GM12878 (cell line): ENCODE results near the gene CA6. TPM values are rescaled to one million over a fixed set of nuclear protein-coding genes. Genes with fewer than 3 reads are reported as not detected.
"Not testable (repeated sequence)": the region's sequence is repeated elsewhere in the genome, so short reads cannot be mapped to it uniquely, and the experiment has no call there.

Experiments used
- ATAC-seq: fragments of 200-7000 bp; cut with Tn5 transposase; 3 replicates; pipeline ENCODE4 v1.9.1; 2020; ENCODE audit warnings: mild to moderate bottlenecking, moderate library complexity
- BruUV-seq: library from RNA; stranded (reverse); fragments of 400-500 nt; replicated peaks from 2 replicates; lab custom pipeline; 2021; lab: Mats Ljungman, UMichigan
- CTCF ChIA-PET: fragments of 300-600 bp; sonication (Branson Sonifier 250); formaldehyde crosslinking; extraction: SDS; loops from one replicate; lab custom pipeline; 2021; ENCODE audit warnings: inconsistent platforms; lab: Yijun Ruan, JAX
- POLR2A ChIA-PET: fragments of 350-600 bp; formaldehyde crosslinking; extraction: SDS; loops from one replicate; lab custom pipeline; 2021; ENCODE audit warnings: inconsistent platforms; lab: Charles Lee
- RAD21 ChIA-PET: fragments of 300-600 bp; sonication (Branson Sonifier 250); formaldehyde crosslinking; loops from one replicate; lab custom pipeline; 2023; ENCODE audit warnings: antibody characterized with exemption; ENCODE audit not compliant: unreplicated experiment; lab: Charles Lee
- SMC1A ChIA-PET: fragments of 300-600 bp; sonication (Branson Sonifier 250); formaldehyde crosslinking; loops from one replicate; lab custom pipeline; 2023; ENCODE audit not compliant: unreplicated experiment, uncharacterized antibody; lab: Charles Lee
- DNase-seq: peaks from one replicate; pipeline ENCODE4 v3.0.0-alpha.2; 2011; ENCODE audit warnings: low read depth, low spot score
- FAIRE-seq: peaks from 3 replicates; lab custom pipeline; 2011; peaks lifted over from hg19 to GRCh38; lab: Jason Lieb, UNC
- H2AFZ ChIP-seq: 2 replicates; pipeline ENCODE4 v1.6.0; 2011; ENCODE audit warnings: low read depth, low read length, control low read depth; ENCODE audit not compliant: control insufficient read depth
- H3K27ac ChIP-seq: 2 replicates; pipeline ENCODE4 v1.5.1; 2011; ENCODE audit warnings: control low read depth; ENCODE audit not compliant: control insufficient read depth, insufficient read depth
- H3K27me3 ChIP-seq, 2 experiments: replicated peaks in 1 of 2; 2 replicates each; pipeline versions ENCODE4 v1.6.0 to v1.6.1; 2011; ENCODE audit warnings: low read length in 1 of 2; ENCODE audit not compliant: control insufficient read depth in 2 of 2, insufficient read depth in 2 of 2
- H3K36me3 ChIP-seq, 2 experiments: 2 replicates each; pipeline ENCODE4 v1.5.1; 2011; ENCODE audit warnings: low read length in 1 of 2; ENCODE audit not compliant: control insufficient read depth in 2 of 2, insufficient read depth in 2 of 2
- H3K4me1 ChIP-seq: 2 replicates; pipeline ENCODE4 v1.6.1; 2011; ENCODE audit warnings: mild to moderate bottlenecking, low read length, moderate library complexity, mixed read lengths; ENCODE audit not compliant: control insufficient read depth, insufficient read depth
- H3K4me2 ChIP-seq: 2 replicates; pipeline ENCODE4 v1.6.0; 2011; ENCODE audit warnings: control low read depth; ENCODE audit not compliant: control insufficient read depth, insufficient read depth
- H3K4me3 ChIP-seq: fragments of 200-600 bp; sonication (generic); 2 replicates; pipeline ENCODE4 v1.5.1; 2016
- H3K79me2 ChIP-seq: 2 replicates; pipeline ENCODE4 v1.6.0; 2011; ENCODE audit warnings: low read length; ENCODE audit not compliant: control insufficient read depth, insufficient read depth
- H3K9ac ChIP-seq: 2 replicates; pipeline ENCODE4 v1.8.0; 2011; ENCODE audit warnings: low read length, control low read depth, mixed read lengths; ENCODE audit not compliant: control insufficient read depth, insufficient read depth
- H3K9me3 ChIP-seq: replicated peaks from 3 replicates; pipeline ENCODE4 v1.5.1; 2011; ENCODE audit warnings: mild to moderate bottlenecking, low read length; ENCODE audit not compliant: control insufficient read depth, insufficient read depth
- H4K20me1 ChIP-seq: 2 replicates; pipeline ENCODE4 v1.6.0; 2011; ENCODE audit not compliant: control insufficient read depth, insufficient read depth
- ATF7 ChIP-seq: fragments of 450-650 bp; IDR thresholded peaks from 2 replicates; pipeline ENCODE4 v1.6.1; 2016; ENCODE audit warnings: low read depth, mild to moderate bottlenecking
- BCL11A ChIP-seq: IDR thresholded peaks from 2 replicates; pipeline ENCODE4 v1.6.1; 2011; ENCODE audit warnings: low read depth, low read length
- BHLHE40 ChIP-seq, 2 experiments: fragments of 450-650 bp in 1 of 2; IDR thresholded peaks; 2 replicates each; pipeline ENCODE4 v1.6.1; 2011 to 2017; ENCODE audit warnings: low read depth in 2 of 2, borderline replicate concordance in 1 of 2, improper control_type of control experiment in 1 of 2, low read length in 1 of 2, mild to moderate bottlenecking in 1 of 2
- CHD1 ChIP-seq: IDR thresholded peaks from 2 replicates; pipeline ENCODE4 v1.6.1; 2012; ENCODE audit warnings: low read depth, low read length, improper control_type of control experiment
- ETV6 ChIP-seq, 2 experiments: fragments of 450-650 bp in 1 of 2; IDR thresholded peaks in 1 of 2; conservative IDR thresholded peaks in 1 of 2; 2 replicates each; pipeline ENCODE4 v1.6.1; 2014; ENCODE audit warnings: antibody characterized with exemption in 1 of 2, borderline replicate concordance in 1 of 2, low read depth in 1 of 2, mild to moderate bottlenecking in 1 of 2, moderate library complexity in 1 of 2
- FOS ChIP-seq: IDR thresholded peaks from 3 replicates; pipeline ENCODE4 v1.6.1; 2011; ENCODE audit warnings: borderline replicate concordance; ENCODE audit not compliant: insufficient read length; ENCODE audit errors: extremely low read depth
- FOXK2 ChIP-seq: fragments of 450-650 bp; IDR thresholded peaks from 2 replicates; pipeline ENCODE4 v1.6.1; 2017; ENCODE audit warnings: mild to moderate bottlenecking, moderate library complexity
- MLLT1 ChIP-seq: fragments of 450-650 bp; IDR thresholded peaks from 2 replicates; pipeline ENCODE4 v1.6.1; 2016; ENCODE audit warnings: mild to moderate bottlenecking
- MTA2 ChIP-seq: fragments of 450-650 bp; IDR thresholded peaks from 2 replicates; pipeline ENCODE4 v1.6.1; 2016; ENCODE audit warnings: low read depth, mild to moderate bottlenecking, moderate library complexity
- RELB ChIP-seq: fragments of 450-650 bp; IDR thresholded peaks from 2 replicates; pipeline ENCODE4 v1.6.1; 2017; ENCODE audit warnings: low read depth, mild to moderate bottlenecking, moderate library complexity
- SMC3 ChIP-seq: IDR thresholded peaks from 2 replicates; pipeline ENCODE4 v1.6.1; 2011; ENCODE audit warnings: low read length, improper control_type of control experiment, borderline replicate concordance
- SRF ChIP-seq, 2 experiments: IDR thresholded peaks; 2 replicates each; pipeline ENCODE4 v1.6.1; 2011; ENCODE audit warnings: low read depth in 2 of 2, low read length in 2 of 2, mild to moderate bottlenecking in 1 of 2, moderate library complexity in 1 of 2
- ZZZ3 ChIP-seq: IDR thresholded peaks from 2 replicates; pipeline ENCODE4 v1.6.1; 2011; ENCODE audit warnings: low read depth; ENCODE audit not compliant: control insufficient read depth, insufficient read length
- WGBS: methylation state at CpG from one replicate; pipeline ENCODE4 v1.1.6; 2016; ENCODE audit warnings: low lambda C conversion rate; ENCODE audit not compliant: insufficient replicate concordance, insufficient coverage; ENCODE audit errors: missing lambda C conversion rate; 5-methylcytosine and 5-hydroxymethylcytosine counted together
- in situ Hi-C: fragments of 300-500 bp; cut with MboI; formaldehyde crosslinking; loops from 9 replicates; pipeline ENCODE4 v1.14.3; 2018; ENCODE audit warnings: mixed read lengths
- intact Hi-C: fragments of 100-400 bp; cut with micrococcal nuclease; formaldehyde crosslinking; loops from one replicate; pipeline ENCODE4 v1.14.2; 2022; ENCODE audit not compliant: unreplicated experiment
- polyA plus RNA-seq, 11 experiments: library from polyadenylated mRNA; depleted of rRNA in 4 of 11; unstranded in 6 of 11; stranded (reverse) in 5 of 11; fragments of >200 nt; fragmentation: Nextera tagmentation in 4 of 11; fragmentation: Illumina TruSeq in 1 of 11; extraction: Ambion mirVana in 4 of 11; extraction: Trizol in 1 of 11; gene quantifications; 1 replicate in 1 of 11; 2 replicates in 10 of 11; pipeline versions ENCODE4 v1.2.1 to v1.2.3, GENCODE V29; 2011 to 2016; ENCODE audit warnings: inconsistent platforms in 2 of 11, missing spikeins in 2 of 11, low read depth in 1 of 11
- total RNA-seq, 4 experiments: library from RNA; depleted of rRNA in 3 of 4; stranded (reverse); fragments of >200 nt in 3 of 4; fragmentation: Illumina TruSeq in 1 of 4; extraction: Trizol in 1 of 4; gene quantifications; 2 replicates each; pipeline versions ENCODE4 v1.2.1 to v1.2.3, GENCODE V29; 2013 to 2021

The CA6 gene
- total and polyA plus RNA-seq, 10 of the 15 experiments (the other 5 are each of a cell fraction or from before 2014, with no cell fraction given) = not detected

- WGBS = 48% methylated on average over 4 of the region's 4 CpGs
- CTCF ChIA-PET = interaction anchor here (1.0 to 1.4 kb wide), 2 partner anchors 20 to 52 kb away, joined by 3 read pairs; no protein-coding TSS in a partner anchor
- POLR2A ChIA-PET, H3K9me3 ChIP-seq, in situ Hi-C loops, H4K20me1 ChIP-seq, H3K4me2 ChIP-seq, ATAC-seq, FAIRE-seq, H3K4me1 ChIP-seq, H3K27me3 ChIP-seq, H3K4me3 ChIP-seq, DNase-seq, H3K9ac ChIP-seq, H2AFZ ChIP-seq, H3K36me3 ChIP-seq, BruUV-seq, intact Hi-C loops: not testable (repeated sequence)
- RAD21 ChIA-PET = interaction anchor here (0.6 kb wide), 1 partner anchor 9 kb away, joined by 3 read pairs; no protein-coding TSS in a partner anchor
- peak in 1 of 2 experiments; percentile 54; a peak in 1 of 4 replicates for TF ChIP-seq BHLHE40 (IDR thresholded peaks at IDR 0.05; ENCODE audit: borderline replicate concordance in 1 of 2, low read depth in 2 of 2, low read length in 1 of 2)
- TF ChIP-seq, all 136 proteins: peak for 1; not testable (repeated sequence) for 135
- H3K27ac ChIP-seq, H3K79me2 ChIP-seq: not testable (repeated sequence)
- SMC1A ChIA-PET = interaction anchor here (0.8 kb wide), 1 partner anchor 21 kb away, joined by 3 read pairs; no protein-coding TSS in a partner anchor
These were observed 45.0 kb upstream of the CA6 start for GRCh38 chr1:8900684-8901083.

- ChIA-PET RAD21 (interaction anchor here (0.5 kb wide), 1 partner anchor 82 kb away, joined by 3 read pairs; no protein-coding TSS in a partner anchor), CTCF (interaction anchor here (1.0 to 1.2 kb wide), 2 partner anchors 10 to 44 kb away, joined by 3 read pairs; no protein-coding TSS in a partner anchor), POLR2A (interaction anchor here (1.0 kb wide), 1 partner anchor 24 kb away, joined by 3 read pairs; no protein-coding TSS in a partner anchor), SMC1A (no interaction called here)
- intact Hi-C loops (no loop called here), in situ Hi-C loops (no loop called here)
- Histone ChIP-seq H3K4me1 (peaks cover 6% of the 10 kb centered on the region; the same call in 1 of the 2 replicates), H3K79me2 (no peaks in the 10 kb centered on the region), H3K36me3 (no peaks in the 10 kb centered on the region), H3K4me2 (no peak overlapping the region), H4K20me1 (no peaks in the 10 kb centered on the region), H3K27me3 (no peaks in the 10 kb centered on the region), H3K9ac (no peak overlapping the region), H2AFZ (no peak overlapping the region), H3K4me3 (no peak overlapping the region), H3K9me3 (no peaks in the 10 kb centered on the region; the same call in 2 of the 3 replicates), H3K27ac (no peak overlapping the region)
- no TSS peak for BruUV-seq
- FAIRE-seq = no peak
- 45% methylated on average over 5 of the region's 5 CpGs for WGBS
- DNase-seq = no peak
- ATAC-seq = no peak
- TF ChIP-seq FOS = no peak
- TF ChIP-seq ZZZ3 = no peak
- TF ChIP-seq ATF7 = no peak
- TF ChIP-seq RELB = no peak
- no peak for TF ChIP-seq SMC3
- no peak for TF ChIP-seq BCL11A
- no peak for TF ChIP-seq MLLT1
- TF ChIP-seq CHD1 = no peak
- TF ChIP-seq FOXK2 = no peak
- TF ChIP-seq ETV6 (conservative IDR thresholded peaks at IDR 0.05 in 1 of 2, IDR thresholded peaks at IDR 0.05 in 1 of 2; ENCODE audit: borderline replicate concordance in 1 of 2, low read depth in 1 of 2) = no peak
- TF ChIP-seq SRF (IDR thresholded peaks at IDR 0.05; ENCODE audit: low read depth in 2 of 2, low read length in 2 of 2) = no peak
- TF ChIP-seq MTA2 = no peak
These were observed 42.9 kb upstream of the CA6 start for GRCh38 chr1:8902765-8903164.
